Activated CD8-positive, alpha-beta memory T cell treated with anti-CD3 and anti-CD28 coated beads for 48 hours (primary cell): ENCODE data around the gene KIF25.

ENCODE experiments used
- DNase-seq, 3 experiments: peaks; one replicate each; pipeline ENCODE4 v3.0.0-alpha.2; 2020; ENCODE audit warnings: low read depth in 2 of 3, low spot score in 2 of 3

Gene KIF25

GRCh38 chr6:168086616-168087015, 89.1 kb downstream of the KIF25 start:
- no peak for DNase-seq

GRCh38 chr6:168087436-168088160, 90.1 kb downstream of the KIF25 start:
- DNase-seq, result no peak

GRCh38 chr6:168088161-168089053, 90.9 kb downstream of the KIF25 start:
- no peak for DNase-seq

GRCh38 chr6:168089186-168090063, 92.0 kb downstream of the KIF25 start:
- no peak for DNase-seq

- no peak for DNase-seq
Measured at GRCh38 chr6:168090064-168090690, 92.7 kb downstream of the KIF25 start.

GRCh38 chr6:168090706-168091105, 93.2 kb downstream of the KIF25 start:
- no peak for DNase-seq

GRCh38 chr6:168091381-168092264, 94.2 kb downstream of the KIF25 start:
- DNase-seq, result no peak

GRCh38 chr6:168092541-168092940, 95.1 kb downstream of the KIF25 start:
- no peak for DNase-seq

- no peak for DNase-seq
Measured at GRCh38 chr6:168093071-168093505, 95.6 kb downstream of the KIF25 start.

GRCh38 chr6:168093634-168094033, 96.2 kb downstream of the KIF25 start:
- DNase-seq, result no peak
